HG03442 (cell line): Measurements from ENCODE around the gene KLC1.
"Not testable (repeated sequence)": the region's sequence is repeated elsewhere in the genome, so short reads cannot be mapped to it uniquely, and the experiment has no call there.

ENCODE experiments used
- ATAC-seq: cut with Tn5 transposase; IDR thresholded peaks from one replicate; pipeline ENCODE4 v1.9.1; 2021; ENCODE audit warnings: mild to moderate bottlenecking, moderate library complexity; ENCODE audit not compliant: unreplicated experiment

The KLC1 gene

GRCh38 chr14:103628684-103629502, at the start of gene KLC1:
KLC1 (plus strand) TSS chr14:103629211; CDS start chr14:103654565, 25,354 bp downstream.
- ATAC-seq, result peak; percentile 52

DNA sequence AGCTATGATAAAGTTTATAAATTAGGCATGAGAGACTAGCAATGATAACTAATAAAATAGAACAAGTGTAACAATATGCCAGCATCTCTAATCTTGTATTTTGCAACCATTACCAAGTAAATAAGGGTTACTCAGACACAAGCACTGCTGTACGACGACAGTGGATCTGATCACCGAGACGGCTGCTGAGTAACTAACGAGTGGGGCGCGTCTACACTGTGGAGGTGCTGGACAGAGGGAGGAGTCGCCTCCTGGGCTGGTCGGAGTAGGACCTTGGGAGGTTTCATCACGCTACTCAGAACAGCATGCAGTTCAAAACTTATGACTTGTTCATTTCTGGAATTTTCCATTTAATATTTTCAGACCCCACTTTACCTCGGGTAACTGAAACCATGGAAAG, 47.8 kb upstream of the KLC1 start:
- ATAC-seq, result no peak

- ATAC-seq, result no peak
Observed at GRCh38 chr14:103581954-103582703, 46.9 kb upstream of the KLC1 start.

GRCh38 chr14:103584326-103584915, 44.6 kb upstream of the KLC1 start:
- ATAC-seq, result no peak

DNA sequence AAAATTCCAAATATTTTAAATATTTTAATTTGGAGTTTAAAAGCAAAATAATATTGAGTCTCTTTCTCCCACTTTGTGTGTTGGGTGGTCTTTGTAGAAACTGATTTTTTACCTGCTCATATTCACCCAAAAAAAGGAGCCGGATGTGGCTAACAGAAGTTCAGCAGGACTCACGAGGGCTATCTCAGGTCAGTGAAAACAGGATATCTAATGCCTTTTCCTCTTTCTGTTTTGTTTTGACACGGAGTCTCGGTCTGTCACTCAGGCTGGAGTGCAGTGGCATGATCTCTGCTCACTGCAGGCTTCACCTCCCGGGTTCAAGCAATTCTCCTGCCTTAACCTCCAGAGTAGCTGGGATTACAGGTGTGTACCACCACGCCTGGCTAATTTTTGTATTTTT, 35.4 kb upstream of the KLC1 start:
- ATAC-seq, result peak; percentile 66

- no peak for ATAC-seq
Observed at GRCh38 chr14:103594265-103594664, 34.7 kb upstream of the KLC1 start.

- no peak for ATAC-seq
Observed at GRCh38 chr14:103597623-103598377, 31.2 kb upstream of the KLC1 start.

DNA sequence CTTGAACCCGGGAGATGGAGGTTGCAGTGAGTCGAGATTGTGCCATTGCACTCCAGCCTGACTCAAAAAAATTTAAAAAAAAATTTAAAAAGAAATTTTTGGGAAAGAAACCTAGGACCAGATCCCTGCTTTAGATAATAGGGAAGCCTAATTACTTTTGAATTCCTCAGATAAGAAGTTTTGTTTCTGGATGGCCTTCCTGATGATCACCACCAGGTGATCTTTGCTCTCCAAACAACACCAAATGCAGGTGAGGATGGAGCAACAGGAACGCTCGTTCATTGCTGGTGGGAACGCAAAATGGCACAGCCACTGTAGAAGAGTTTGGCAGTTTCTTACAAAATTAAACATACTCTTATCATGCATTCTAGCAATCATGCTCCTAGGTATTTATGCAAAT, 28.5 kb upstream of the KLC1 start:
- no peak for ATAC-seq

DNA sequence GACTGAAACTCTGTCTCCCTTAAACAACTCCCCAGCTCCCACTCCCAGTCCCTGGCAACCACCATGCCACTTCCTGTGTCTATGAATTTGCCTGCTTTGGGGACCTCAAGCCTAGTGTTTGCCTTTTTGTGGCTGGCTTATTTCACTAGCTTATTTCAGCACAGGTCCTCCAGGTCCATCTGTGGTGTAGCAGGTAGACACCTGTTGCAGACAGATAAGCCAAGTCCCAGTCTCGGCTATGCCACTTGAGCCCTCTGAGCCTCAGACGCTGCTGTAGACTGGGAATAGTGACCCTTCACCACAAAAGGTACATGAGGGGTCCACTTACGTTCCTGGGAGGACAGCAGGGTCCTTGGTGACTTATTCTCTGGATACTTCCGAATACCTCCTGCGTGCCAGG, 24.4 kb upstream of the KLC1 start:
- no peak for ATAC-seq

DNA sequence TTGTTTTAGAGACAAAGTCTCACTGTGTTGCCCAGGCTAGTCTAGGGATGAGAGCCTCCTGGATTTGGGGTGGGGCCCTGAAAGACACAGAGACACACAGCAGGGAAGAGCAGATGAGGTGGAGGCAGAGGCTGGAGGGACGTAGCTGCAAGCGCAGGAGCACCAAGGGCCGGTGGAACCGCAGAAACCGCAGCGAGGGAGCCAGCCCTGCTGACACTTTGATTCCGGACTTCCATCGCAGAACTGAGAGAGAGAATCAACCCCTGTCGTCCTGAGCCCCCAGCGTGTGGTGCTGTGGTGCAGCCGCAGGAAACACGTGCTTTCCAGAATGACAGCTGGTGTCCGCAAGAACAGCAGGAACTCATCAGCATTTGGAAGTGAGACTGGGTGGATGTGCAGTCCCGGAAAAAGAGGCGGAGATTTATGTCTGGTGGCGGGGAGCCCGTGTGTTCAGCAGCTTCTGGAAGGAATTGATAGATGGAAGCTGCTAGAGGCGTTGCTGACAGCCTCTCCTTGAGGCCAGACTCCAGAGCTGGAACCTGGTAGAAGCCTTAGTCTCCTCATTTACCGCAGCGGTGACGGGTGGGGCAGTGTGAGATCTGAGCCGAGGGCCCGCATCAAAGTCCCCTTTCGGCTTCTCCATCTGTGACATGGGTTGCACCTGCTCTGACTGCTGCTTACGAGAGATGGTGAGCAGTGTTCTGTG, 21.9 kb upstream of the KLC1 start:
- ATAC-seq, result no peak

DNA sequence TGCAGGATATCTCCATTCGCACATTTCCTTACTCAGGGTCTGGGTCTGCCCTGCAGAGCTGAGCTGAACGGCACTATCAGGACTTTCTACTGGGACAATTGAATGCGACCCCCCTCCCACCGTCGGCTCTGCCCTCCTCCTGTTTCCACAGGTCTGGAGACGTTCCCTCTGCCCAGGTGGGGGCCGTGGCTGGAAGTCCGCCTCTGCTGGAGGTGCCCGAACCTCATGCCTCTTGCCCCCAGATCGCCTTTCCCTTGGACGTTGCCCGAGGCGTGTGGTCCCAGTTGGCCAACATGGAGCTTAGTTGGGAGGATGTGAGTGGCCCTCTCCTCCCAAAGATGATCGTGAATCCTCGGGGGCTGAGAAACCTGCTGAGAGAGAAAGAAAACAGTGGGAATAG, 21.2 kb upstream of the KLC1 start:
- ATAC-seq, result no peak

GRCh38 chr14:103609081-103609480, 19.9 kb upstream of the KLC1 start:
- ATAC-seq, result not testable (repeated sequence)

GRCh38 chr14:103611215-103611614, 17.8 kb upstream of the KLC1 start:
- ATAC-seq, result no peak

- ATAC-seq, result no peak
Observed at GRCh38 chr14:103613517-103613916, 15.5 kb upstream of the KLC1 start.

- ATAC-seq, result no peak
Observed at GRCh38 chr14:103616635-103617300, 12.2 kb upstream of the KLC1 start.

GRCh38 chr14:103619057-103619456, 10.0 kb upstream of the KLC1 start:
- no peak for ATAC-seq

DNA sequence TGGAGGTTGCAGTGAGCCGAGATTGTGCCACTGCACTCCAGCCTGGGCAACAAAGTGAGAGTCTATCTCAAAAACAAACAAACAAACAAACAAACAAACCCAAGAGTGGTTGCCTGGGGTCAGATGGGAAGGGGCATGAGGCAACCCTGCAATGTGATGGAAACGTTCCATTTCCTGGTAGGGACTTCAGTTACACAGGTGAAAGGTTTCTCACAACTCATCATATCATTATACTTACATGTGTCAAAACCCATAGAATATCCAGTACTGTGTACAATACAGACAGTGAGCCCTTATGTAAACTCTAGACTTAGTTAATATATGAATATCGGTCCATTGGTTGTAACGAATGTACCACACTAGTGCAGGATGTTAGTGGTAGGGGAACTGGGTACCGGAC, 7.2 kb upstream of the KLC1 start:
- no peak for ATAC-seq

DNA sequence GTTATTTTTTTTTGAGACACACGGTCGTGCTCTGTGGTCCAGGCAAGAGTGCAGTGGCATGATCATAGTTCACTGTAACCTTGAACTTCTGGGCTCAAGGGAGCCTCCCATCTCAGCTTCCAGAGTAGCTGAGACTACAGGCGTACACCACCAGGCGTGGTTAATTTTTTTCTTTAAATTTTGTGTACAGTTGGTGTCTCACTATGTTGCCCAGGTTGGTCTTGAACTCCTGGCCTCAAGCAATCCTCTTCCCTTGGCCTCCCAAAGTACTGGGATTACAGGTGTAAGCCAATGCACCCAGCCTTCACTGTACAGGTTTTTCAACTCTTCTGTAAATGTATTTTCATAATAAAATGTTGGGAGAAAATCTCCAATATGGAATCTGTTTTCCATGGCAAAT, 5.7 kb upstream of the KLC1 start:
- ATAC-seq, result no peak

DNA sequence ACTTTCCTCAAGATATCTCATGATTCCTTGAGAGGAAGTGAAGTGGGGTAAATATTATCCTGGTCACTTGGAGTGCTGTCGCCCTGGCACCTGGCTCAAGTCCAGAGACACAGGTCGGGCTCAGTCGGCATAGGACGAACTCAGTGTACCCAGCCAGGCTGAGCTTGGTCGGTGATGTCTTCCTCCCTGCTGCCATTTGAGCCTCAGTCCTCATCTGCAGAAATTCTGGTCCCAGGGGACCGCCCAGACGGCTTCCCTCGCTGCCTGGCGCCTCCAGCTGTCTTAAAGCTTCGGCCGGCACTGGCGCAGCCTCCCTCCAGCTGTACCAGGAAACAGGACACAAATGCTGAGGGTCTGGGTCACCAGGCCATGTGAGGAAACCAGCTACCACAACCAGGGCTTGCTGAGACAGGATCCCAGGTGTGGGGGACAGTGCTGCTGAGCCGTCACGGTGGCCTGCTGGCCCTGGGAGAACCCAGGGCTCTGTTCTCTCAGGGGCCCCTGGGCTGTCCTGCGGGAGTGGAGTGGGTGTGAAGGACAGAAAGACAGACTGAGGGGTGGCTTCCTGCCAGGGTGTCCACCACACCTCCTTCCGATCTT, 5.0 kb upstream of the KLC1 start:
- ATAC-seq, result no peak

DNA sequence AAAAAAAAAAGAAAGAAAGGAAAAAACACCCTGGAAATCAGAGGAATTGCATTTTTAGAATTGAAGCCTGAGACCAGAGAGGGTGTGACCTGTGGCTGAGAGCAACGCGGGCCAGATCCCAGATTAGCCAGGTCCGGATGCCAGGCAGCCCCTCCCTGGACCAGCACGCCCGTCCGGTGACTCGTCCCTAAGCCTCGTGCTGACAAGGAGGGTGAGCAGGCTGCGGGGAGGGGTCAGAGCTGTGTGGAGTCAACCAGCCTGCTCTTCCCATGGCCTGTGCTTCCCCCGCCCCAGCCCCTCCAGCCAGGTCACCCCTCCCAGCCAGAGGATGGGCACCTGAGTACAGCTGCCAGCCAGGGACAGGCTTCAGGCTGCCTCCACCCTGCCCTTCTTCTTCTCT, 4.2 kb upstream of the KLC1 start:
- no peak for ATAC-seq
